Gastroesophageal sphincter (tissue), 3 donors: ENCODE results near the gene ARFGAP2.

ENCODE experiments used
- CTCF ChIP-seq, 4 experiments: fragments of 200-600 bp in 2 of 4; fragments of 450-650 bp in 2 of 4; sonication (generic) in 1 of 4; IDR thresholded peaks; one replicate each; pipeline ENCODE4 v1.5.1; 2017 to 2019; ENCODE audit warnings: antibody characterized with exemption in 4 of 4, mild to moderate bottlenecking in 2 of 4, moderate library complexity in 2 of 4
- EP300 ChIP-seq: sonication (generic); formaldehyde crosslinking; IDR thresholded peaks from one replicate; pipeline ENCODE4 v1.6.1; 2017; ENCODE audit warnings: antibody characterized with exemption, mild to moderate bottlenecking
- POLR2A ChIP-seq, 2 donors: fragments of 450-650 bp; IDR thresholded peaks; one replicate each; pipeline ENCODE4 v1.6.1; 2017; ENCODE audit warnings: antibody characterized with exemption in 2 of 2, mild to moderate bottlenecking in 2 of 2, moderate library complexity in 1 of 2
- POLR2AphosphoS5 ChIP-seq: sonication (generic); formaldehyde crosslinking; IDR thresholded peaks from one replicate; pipeline ENCODE4 v1.6.1; 2017; ENCODE audit warnings: antibody characterized with exemption

GRCh38 chr11:47171061-47171838 lies 5.4 kb downstream of the ARFGAP2 start:
- no peak for TF ChIP-seq CTCF (IDR thresholded peaks at IDR 0.05)
- no peak for TF ChIP-seq EP300
- TF ChIP-seq POLR2A (IDR thresholded peaks at IDR 0.05), result no peak
- TF ChIP-seq POLR2AphosphoS5, result no peak
